ENCODE measurements around the gene ZNF536. TPM values are rescaled to one million over a fixed set of nuclear protein-coding genes. Genes with fewer than 3 reads are reported as not detected.

ZNF536 gene
- total RNA-seq, 1 experiment from 2014 or later = not detected

- no peak overlapping the region for H4K91ac ChIP-seq (ENCODE audit: insufficient read length, low read depth, low read length)
- no peak overlapping the region for H3K23ac ChIP-seq (ENCODE audit: insufficient read length, low read depth, low read length)
- no peaks in the 10 kb centered on the region for H3K79me1 ChIP-seq (ENCODE audit: insufficient read depth, low read depth, low read length, poor library complexity, severe bottlenecking)
- H4K5ac ChIP-seq (ENCODE audit: insufficient read length, low read depth, low read length) = no peak overlapping the region
- H3K4me3 Mint-ChIP-seq = no peak overlapping the region
- no peaks in the 10 kb centered on the region; the same call in 1 of the 2 replicates for H3K27me3 ChIP-seq (ENCODE audit: insufficient read depth, low read length)
- H3K79me2 ChIP-seq (ENCODE audit: insufficient read depth, low read length) = no peaks in the 10 kb centered on the region
- TF ChIP-seq CTCF (conservative IDR thresholded peaks at IDR 0.05) = no peak
- H3K14ac ChIP-seq (ENCODE audit: insufficient read depth, low read length) = no peak overlapping the region; the same call in 1 of the 2 replicates
- H2BK20ac ChIP-seq (ENCODE audit: low read depth, low read length, poor library complexity, severe bottlenecking) = no peak overlapping the region
- no peaks in the 10 kb centered on the region; a peak in 1 of 5 replicates for H3K9me3 Mint-ChIP-seq
- no peak overlapping the region for H2BK5ac ChIP-seq (ENCODE audit: insufficient read length, low read length)
- H4K8ac ChIP-seq (replicated peaks; ENCODE audit: insufficient read length, low read depth, low read length) = no peak overlapping the region
- H3T11ph ChIP-seq (ENCODE audit: low read length) = no peak overlapping the region
- no peak for DNase-seq
- H2BK120ac ChIP-seq (ENCODE audit: low read depth, low read length, poor library complexity, severe bottlenecking) = no peak overlapping the region
- H2AK5ac ChIP-seq (ENCODE audit: insufficient read length, low read length) = no peak overlapping the region
- no peak overlapping the region for H2BK15ac ChIP-seq (ENCODE audit: low read depth, low read length)
- H3K4ac ChIP-seq (ENCODE audit: low read depth, low read length) = no peak overlapping the region
- peaks cover 3% of the 10 kb centered on the region for H4K20me1 ChIP-seq (ENCODE audit: control insufficient read depth, insufficient read depth, insufficient read length)
- H2BK12ac ChIP-seq (ENCODE audit: insufficient read length, low read depth, low read length) = no peak overlapping the region
- no peak overlapping the region for H3K27ac ChIP-seq (ENCODE audit: insufficient read length, low read depth, low read length)
- no peaks in the 10 kb centered on the region for H3K9me3 ChIP-seq (ENCODE audit: control insufficient read depth, low read depth, low read length)
- no peak overlapping the region for H3K18ac ChIP-seq (ENCODE audit: insufficient read length, low read depth, low read length)
- H3K23me2 ChIP-seq (ENCODE audit: insufficient read length, low read depth, low read length, poor library complexity, severe bottlenecking) = no peaks in the 10 kb centered on the region
- H3K36me3 Mint-ChIP-seq (ENCODE audit: insufficient read depth in 1 of 3, low read depth in 3 of 3) = no peaks in the 10 kb centered on the region
- H3K27ac Mint-ChIP-seq = no peak overlapping the region
- H3K27me3 Mint-ChIP-seq (ENCODE audit: low read depth) = peaks cover 16% of the 10 kb centered on the region
- H3K56ac ChIP-seq (ENCODE audit: insufficient read length, low read depth, low read length) = no peak overlapping the region
- WGBS (ENCODE audit: extremely low coverage, insufficient read length, low lambda C conversion rate) = no CpG with 5 or more reads among the region's 9 CpGs
- no peak overlapping the region for H3K4me2 ChIP-seq (ENCODE audit: insufficient read depth, insufficient read length, low read length)
- H3K4me1 Mint-ChIP-seq = peaks cover 9 to 11% of the 10 kb centered on the region in 2 experiments
- H3K4me1 ChIP-seq (ENCODE audit: insufficient read depth, low read length) = peaks cover 2% of the 10 kb centered on the region; the same call in 1 of the 2 replicates
- no peak overlapping the region for H3K9ac ChIP-seq (ENCODE audit: extremely low read depth, insufficient read length, low read length)
- no peak overlapping the region for H2AFZ ChIP-seq (ENCODE audit: low read length)
Observed at GRCh38 chr19:30385174-30385573, 13.0 kb downstream of the ZNF536 start.

Measured in H9 (cell line).